ENCODE results near the gene NXN.
"Not testable (repeated sequence)": the region's sequence is repeated elsewhere in the genome, so short reads cannot be mapped to it uniquely, and the experiment has no call there.

DNA sequence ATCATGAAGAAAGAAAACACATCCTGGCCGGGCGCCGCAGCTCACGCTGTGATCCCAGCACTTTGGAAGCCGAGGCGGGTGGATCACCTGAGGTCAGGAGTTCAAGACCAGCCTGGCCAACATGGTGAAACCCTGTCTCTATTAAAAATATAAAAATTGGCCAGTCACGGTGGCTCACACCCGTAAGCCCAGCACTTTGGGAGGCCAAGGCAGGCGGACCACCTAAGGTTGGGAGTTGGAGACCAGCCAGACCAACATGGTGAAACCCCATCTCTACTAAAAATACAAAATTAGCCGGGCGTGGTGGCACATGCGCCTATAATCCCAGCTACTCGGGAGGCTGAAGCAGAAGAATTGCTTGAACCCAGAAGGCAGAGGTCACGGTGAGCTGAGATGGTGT lies 7.7 kb downstream of the NXN start:
- TF ChIP-seq, protein P1, sequence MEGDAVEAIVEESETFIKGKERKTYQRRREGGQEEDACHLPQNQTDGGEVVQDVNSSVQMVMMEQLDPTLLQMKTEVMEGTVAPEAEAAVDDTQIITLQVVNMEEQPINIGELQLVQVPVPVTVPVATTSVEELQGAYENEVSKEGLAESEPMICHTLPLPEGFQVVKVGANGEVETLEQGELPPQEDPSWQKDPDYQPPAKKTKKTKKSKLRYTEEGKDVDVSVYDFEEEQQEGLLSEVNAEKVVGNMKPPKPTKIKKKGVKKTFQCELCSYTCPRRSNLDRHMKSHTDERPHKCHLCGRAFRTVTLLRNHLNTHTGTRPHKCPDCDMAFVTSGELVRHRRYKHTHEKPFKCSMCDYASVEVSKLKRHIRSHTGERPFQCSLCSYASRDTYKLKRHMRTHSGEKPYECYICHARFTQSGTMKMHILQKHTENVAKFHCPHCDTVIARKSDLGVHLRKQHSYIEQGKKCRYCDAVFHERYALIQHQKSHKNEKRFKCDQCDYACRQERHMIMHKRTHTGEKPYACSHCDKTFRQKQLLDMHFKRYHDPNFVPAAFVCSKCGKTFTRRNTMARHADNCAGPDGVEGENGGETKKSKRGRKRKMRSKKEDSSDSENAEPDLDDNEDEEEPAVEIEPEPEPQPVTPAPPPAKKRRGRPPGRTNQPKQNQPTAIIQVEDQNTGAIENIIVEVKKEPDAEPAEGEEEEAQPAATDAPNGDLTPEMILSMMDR (IDR thresholded peaks at IDR 0.05), result not testable (repeated sequence)
- not testable (repeated sequence) for TF ChIP-seq POLR2A (IDR thresholded peaks at IDR 0.05)

All from Peyer's patch (tissue), 4 donors.